GM12878 (cell line): ENCODE results near the gene CAPN15. TPM values are rescaled to one million over a fixed set of nuclear protein-coding genes. Genes with fewer than 3 reads are reported as not detected.
A peak's percentile ranks its signal among the peaks of the same experiment; 100 is the strongest.

Experiments
- ATAC-seq: fragments of 200-7000 bp; cut with Tn5 transposase; 3 replicates; pipeline ENCODE4 v1.9.1; 2020; ENCODE audit warnings: mild to moderate bottlenecking, moderate library complexity
- BruUV-seq: library from RNA; stranded (reverse); fragments of 400-500 nt; replicated peaks from 2 replicates; lab custom pipeline; 2021; lab: Mats Ljungman, UMichigan
- CTCF ChIA-PET: fragments of 300-600 bp; sonication (Branson Sonifier 250); formaldehyde crosslinking; extraction: SDS; loops from one replicate; lab custom pipeline; 2021; ENCODE audit warnings: inconsistent platforms; lab: Yijun Ruan, JAX
- POLR2A ChIA-PET: fragments of 350-600 bp; formaldehyde crosslinking; extraction: SDS; loops from one replicate; lab custom pipeline; 2021; ENCODE audit warnings: inconsistent platforms; lab: Charles Lee
- RAD21 ChIA-PET: fragments of 300-600 bp; sonication (Branson Sonifier 250); formaldehyde crosslinking; loops from one replicate; lab custom pipeline; 2023; ENCODE audit warnings: antibody characterized with exemption; ENCODE audit not compliant: unreplicated experiment; lab: Charles Lee
- SMC1A ChIA-PET: fragments of 300-600 bp; sonication (Branson Sonifier 250); formaldehyde crosslinking; loops from one replicate; lab custom pipeline; 2023; ENCODE audit not compliant: unreplicated experiment, uncharacterized antibody; lab: Charles Lee
- DNase-seq: peaks from one replicate; pipeline ENCODE4 v3.0.0-alpha.2; 2011; ENCODE audit warnings: low read depth, low spot score
- FAIRE-seq: peaks from 3 replicates; lab custom pipeline; 2011; peaks lifted over from hg19 to GRCh38; lab: Jason Lieb, UNC
- H2AFZ ChIP-seq: 2 replicates; pipeline ENCODE4 v1.6.0; 2011; ENCODE audit warnings: low read depth, low read length, control low read depth; ENCODE audit not compliant: control insufficient read depth
- H3K27ac ChIP-seq: 2 replicates; pipeline ENCODE4 v1.5.1; 2011; ENCODE audit warnings: control low read depth; ENCODE audit not compliant: control insufficient read depth, insufficient read depth
- H3K27me3 ChIP-seq, 2 experiments: replicated peaks in 1 of 2; 2 replicates each; pipeline versions ENCODE4 v1.6.0 to v1.6.1; 2011; ENCODE audit warnings: low read length in 1 of 2; ENCODE audit not compliant: control insufficient read depth in 2 of 2, insufficient read depth in 2 of 2
- H3K36me3 ChIP-seq, 2 experiments: 2 replicates each; pipeline ENCODE4 v1.5.1; 2011; ENCODE audit warnings: low read length in 1 of 2; ENCODE audit not compliant: control insufficient read depth in 2 of 2, insufficient read depth in 2 of 2
- H3K4me1 ChIP-seq: 2 replicates; pipeline ENCODE4 v1.6.1; 2011; ENCODE audit warnings: mild to moderate bottlenecking, low read length, moderate library complexity, mixed read lengths; ENCODE audit not compliant: control insufficient read depth, insufficient read depth
- H3K4me2 ChIP-seq: 2 replicates; pipeline ENCODE4 v1.6.0; 2011; ENCODE audit warnings: control low read depth; ENCODE audit not compliant: control insufficient read depth, insufficient read depth
- H3K4me3 ChIP-seq: fragments of 200-600 bp; sonication (generic); 2 replicates; pipeline ENCODE4 v1.5.1; 2016
- H3K79me2 ChIP-seq: 2 replicates; pipeline ENCODE4 v1.6.0; 2011; ENCODE audit warnings: low read length; ENCODE audit not compliant: control insufficient read depth, insufficient read depth
- H3K9ac ChIP-seq: 2 replicates; pipeline ENCODE4 v1.8.0; 2011; ENCODE audit warnings: low read length, control low read depth, mixed read lengths; ENCODE audit not compliant: control insufficient read depth, insufficient read depth
- H3K9me3 ChIP-seq: replicated peaks from 3 replicates; pipeline ENCODE4 v1.5.1; 2011; ENCODE audit warnings: mild to moderate bottlenecking, low read length; ENCODE audit not compliant: control insufficient read depth, insufficient read depth
- H4K20me1 ChIP-seq: 2 replicates; pipeline ENCODE4 v1.6.0; 2011; ENCODE audit not compliant: control insufficient read depth, insufficient read depth
- FOXM1 ChIP-seq: IDR thresholded peaks from 2 replicates; pipeline ENCODE4 v1.6.1; 2012; ENCODE audit warnings: low read depth, mild to moderate bottlenecking, inconsistent platforms, low read length, moderate library complexity
- JUND ChIP-seq: IDR thresholded peaks from 2 replicates; pipeline ENCODE4 v1.6.1; 2012; ENCODE audit warnings: low read depth, mild to moderate bottlenecking, low read length, improper control_type of control experiment, moderate library complexity
- KDM1A ChIP-seq: fragments of 200-600 bp; sonication (generic); IDR thresholded peaks from 2 replicates; pipeline ENCODE4 v1.6.1; 2016; ENCODE audit warnings: borderline replicate concordance
- MAX ChIP-seq: IDR thresholded peaks from 2 replicates; pipeline ENCODE4 v1.6.1; 2012; ENCODE audit warnings: low read depth, low read length, improper control_type of control experiment
- SKIL ChIP-seq: fragments of 450-650 bp; IDR thresholded peaks from 2 replicates; pipeline ENCODE4 v1.6.1; 2017; ENCODE audit warnings: mild to moderate bottlenecking, low read depth, inconsistent platforms; ENCODE audit not compliant: poor library complexity, severe bottlenecking
- WRNIP1 ChIP-seq: IDR thresholded peaks from 2 replicates; pipeline ENCODE4 v1.6.1; 2011; ENCODE audit warnings: low read depth, low read length, improper control_type of control experiment, borderline replicate concordance
- WGBS: methylation state at CpG from one replicate; pipeline ENCODE4 v1.1.6; 2016; ENCODE audit warnings: low lambda C conversion rate; ENCODE audit not compliant: insufficient replicate concordance, insufficient coverage; ENCODE audit errors: missing lambda C conversion rate; 5-methylcytosine and 5-hydroxymethylcytosine counted together
- in situ Hi-C: fragments of 300-500 bp; cut with MboI; formaldehyde crosslinking; loops from 9 replicates; pipeline ENCODE4 v1.14.3; 2018; ENCODE audit warnings: mixed read lengths
- intact Hi-C: fragments of 100-400 bp; cut with micrococcal nuclease; formaldehyde crosslinking; loops from one replicate; pipeline ENCODE4 v1.14.2; 2022; ENCODE audit not compliant: unreplicated experiment
- polyA plus RNA-seq, 11 experiments: library from polyadenylated mRNA; depleted of rRNA in 4 of 11; unstranded in 6 of 11; stranded (reverse) in 5 of 11; fragments of >200 nt; fragmentation: Nextera tagmentation in 4 of 11; fragmentation: Illumina TruSeq in 1 of 11; extraction: Ambion mirVana in 4 of 11; extraction: Trizol in 1 of 11; gene quantifications; 1 replicate in 1 of 11; 2 replicates in 10 of 11; pipeline versions ENCODE4 v1.2.1 to v1.2.3, GENCODE V29; 2011 to 2016; ENCODE audit warnings: inconsistent platforms in 2 of 11, missing spikeins in 2 of 11, low read depth in 1 of 11
- total RNA-seq, 4 experiments: library from RNA; depleted of rRNA in 3 of 4; stranded (reverse); fragments of >200 nt in 3 of 4; fragmentation: Illumina TruSeq in 1 of 4; extraction: Trizol in 1 of 4; gene quantifications; 2 replicates each; pipeline versions ENCODE4 v1.2.1 to v1.2.3, GENCODE V29; 2013 to 2021
- TF ChIP-seq, protein P1 (sequence below): IDR thresholded peaks from 2 replicates; pipeline ENCODE4 v1.6.1; 2011; ENCODE audit warnings: borderline replicate concordance, low read depth, mild to moderate bottlenecking, moderate library complexity, mixed read lengths, low read length; ENCODE audit not compliant: insufficient read depth; ENCODE audit errors: extremely low read length

The CAPN15 gene
- total and polyA plus RNA-seq, 10 of the 15 experiments (the other 5 are each of a cell fraction or from before 2014, with no cell fraction given) = 0.40 to 78.5 (median 8.3) TPM

GRCh38 chr16:540645-541340, 13.3 kb downstream of the CAPN15 start (continued):
- TF ChIP-seq SKIL (no peak), FOXM1 (no peak)

- ATAC-seq (no peak), DNase-seq (no peak), FAIRE-seq (no peak)
- H3K4me3 ChIP-seq = no peak overlapping the region
- no peak overlapping the region for H3K4me2 ChIP-seq
- ChIA-PET RAD21 (no interaction called here), POLR2A (no interaction called here), CTCF (no interaction called here), SMC1A (no interaction called here)
- H3K4me1 ChIP-seq = no peaks in the 10 kb centered on the region
- in situ Hi-C loops = no loop called here
- no TSS peak for BruUV-seq
- no peak overlapping the region for H3K9ac ChIP-seq
- WGBS = 97% methylated on average over 49 of the region's 51 CpGs
- TF ChIP-seq WRNIP1 (no peak), KDM1A (no peak), JUND (no peak), MAX (no peak)
- TF ChIP-seq, protein P1, sequence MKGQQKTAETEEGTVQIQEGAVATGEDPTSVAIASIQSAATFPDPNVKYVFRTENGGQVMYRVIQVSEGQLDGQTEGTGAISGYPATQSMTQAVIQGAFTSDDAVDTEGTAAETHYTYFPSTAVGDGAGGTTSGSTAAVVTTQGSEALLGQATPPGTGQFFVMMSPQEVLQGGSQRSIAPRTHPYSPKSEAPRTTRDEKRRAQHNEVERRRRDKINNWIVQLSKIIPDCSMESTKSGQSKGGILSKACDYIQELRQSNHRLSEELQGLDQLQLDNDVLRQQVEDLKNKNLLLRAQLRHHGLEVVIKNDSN = peak; percentile 10
- H3K27ac ChIP-seq = no peak overlapping the region
- H3K36me3 ChIP-seq = peaks cover 0 to 14% of the 10 kb centered on the region in 2 experiments; a peak in 2 of 4 replicates
- H3K79me2 ChIP-seq = no peaks in the 10 kb centered on the region; the same call in 1 of the 2 replicates
- intact Hi-C loops = no loop called here
- H3K9me3 ChIP-seq = no peaks in the 10 kb centered on the region
- H2AFZ ChIP-seq = no peak overlapping the region
- no peaks in the 10 kb centered on the region for H4K20me1 ChIP-seq
- H3K27me3 ChIP-seq = no peaks in the 10 kb centered on the region
Measured at GRCh38 chr16:543301-544164, 16.0 kb downstream of the CAPN15 start.
